ENCODE measurements around the gene GPC3.
"Not testable (repeated sequence)": the region's sequence is repeated elsewhere in the genome, so short reads cannot be mapped to it uniquely, and the experiment has no call there.

The GPC3 gene

GRCh38 chrX:133810925-133811324 is 174.5 kb downstream of the GPC3 start:
- Mint-ChIP-seq H3K9me3 (ENCODE audit: low read depth) (no peaks in the 10 kb centered on the region), H3K36me3 (peaks cover 2% of the 10 kb centered on the region), H3K4me3 (no peak overlapping the region)

GRCh38 chrX:133804072-133804471 is 181.3 kb downstream of the GPC3 start:
- peaks cover 2% of the 10 kb centered on the region for H3K36me3 Mint-ChIP-seq

More at GRCh38 chrX:133810925-133811324, 174.5 kb downstream of the GPC3 start:
- Mint-ChIP-seq H3K4me1 (ENCODE audit: low read depth) (no peaks in the 10 kb centered on the region), H3K27me3 (no peaks in the 10 kb centered on the region), H3K27ac (no peak overlapping the region)

GRCh38 chrX:133796282-133796681 is 189.1 kb downstream of the GPC3 start:
- Mint-ChIP-seq H3K27me3 (no peaks in the 10 kb centered on the region), H3K4me1 (ENCODE audit: low read depth) (no peaks in the 10 kb centered on the region), H3K4me3 (no peak overlapping the region), H3K9me3 (ENCODE audit: low read depth) (no peaks in the 10 kb centered on the region), H3K27ac (no peak overlapping the region), H3K36me3 (no peaks in the 10 kb centered on the region)

More at GRCh38 chrX:133804072-133804471, 181.3 kb downstream of the GPC3 start:
- no peaks in the 10 kb centered on the region for H3K27me3 Mint-ChIP-seq
- no peak overlapping the region for H3K27ac Mint-ChIP-seq
- no peaks in the 10 kb centered on the region for H3K4me1 Mint-ChIP-seq (ENCODE audit: low read depth)
- H3K9me3 Mint-ChIP-seq (ENCODE audit: low read depth), result no peaks in the 10 kb centered on the region
- no peak overlapping the region for H3K4me3 Mint-ChIP-seq

GRCh38 chrX:133794126-133794525 is 191.3 kb downstream of the GPC3 start:
- Mint-ChIP-seq H3K4me1 (ENCODE audit: low read depth) (no peaks in the 10 kb centered on the region), H3K27me3 (no peaks in the 10 kb centered on the region), H3K9me3 (ENCODE audit: low read depth) (no peaks in the 10 kb centered on the region), H3K4me3 (no peak overlapping the region), H3K36me3 (no peaks in the 10 kb centered on the region), H3K27ac (no peak overlapping the region)

GRCh38 chrX:133793626-133794025 is 191.8 kb downstream of the GPC3 start:
- Mint-ChIP-seq H3K27ac (no peak overlapping the region), H3K27me3 (no peaks in the 10 kb centered on the region), H3K36me3 (no peaks in the 10 kb centered on the region), H3K9me3 (ENCODE audit: low read depth) (no peaks in the 10 kb centered on the region), H3K4me1 (ENCODE audit: low read depth) (no peaks in the 10 kb centered on the region), H3K4me3 (no peak overlapping the region)

- no peak overlapping the region for H3K4me3 Mint-ChIP-seq
- H3K4me1 Mint-ChIP-seq (ENCODE audit: low read depth), result no peaks in the 10 kb centered on the region
- H3K36me3 Mint-ChIP-seq, result no peaks in the 10 kb centered on the region
- no peak overlapping the region for H3K27ac Mint-ChIP-seq
- H3K9me3 Mint-ChIP-seq (ENCODE audit: low read depth), result no peaks in the 10 kb centered on the region
- H3K27me3 Mint-ChIP-seq, result no peaks in the 10 kb centered on the region
Observed at GRCh38 chrX:133792198-133792953, 193.0 kb downstream of the GPC3 start.

- Mint-ChIP-seq H3K4me3 (no peak overlapping the region), H3K4me1 (ENCODE audit: low read depth) (no peaks in the 10 kb centered on the region), H3K36me3 (no peaks in the 10 kb centered on the region), H3K27ac (no peak overlapping the region), H3K9me3 (ENCODE audit: low read depth) (no peaks in the 10 kb centered on the region), H3K27me3 (no peaks in the 10 kb centered on the region)
Observed at GRCh38 chrX:133789829-133790228, 195.6 kb downstream of the GPC3 start.

- Mint-ChIP-seq H3K4me1 (ENCODE audit: low read depth) (no peaks in the 10 kb centered on the region), H3K4me3 (no peak overlapping the region), H3K36me3 (no peaks in the 10 kb centered on the region), H3K9me3 (ENCODE audit: low read depth) (no peaks in the 10 kb centered on the region), H3K27me3 (no peaks in the 10 kb centered on the region), H3K27ac (no peak overlapping the region)
Observed at GRCh38 chrX:133786382-133786781, 199.0 kb downstream of the GPC3 start.

- no peaks in the 10 kb centered on the region for H3K9me3 Mint-ChIP-seq (ENCODE audit: low read depth)
- H3K4me1 Mint-ChIP-seq (ENCODE audit: low read depth), result no peaks in the 10 kb centered on the region
- H3K4me3 Mint-ChIP-seq, result no peak overlapping the region
- no peaks in the 10 kb centered on the region for H3K36me3 Mint-ChIP-seq
- no peaks in the 10 kb centered on the region for H3K27me3 Mint-ChIP-seq
- no peak overlapping the region for H3K27ac Mint-ChIP-seq
Observed at GRCh38 chrX:133783274-133783673, 202.1 kb downstream of the GPC3 start.

- H3K4me1 Mint-ChIP-seq (ENCODE audit: low read depth), result no peaks in the 10 kb centered on the region
- no peak overlapping the region for H3K27ac Mint-ChIP-seq
- H3K9me3 Mint-ChIP-seq (ENCODE audit: low read depth), result no peaks in the 10 kb centered on the region
- H3K4me3 Mint-ChIP-seq, result no peak overlapping the region
- no peaks in the 10 kb centered on the region for H3K27me3 Mint-ChIP-seq
- H3K36me3 Mint-ChIP-seq, result no peaks in the 10 kb centered on the region
Observed at GRCh38 chrX:133781174-133781573, 204.2 kb downstream of the GPC3 start.

- Mint-ChIP-seq H3K4me1 (ENCODE audit: low read depth) (no peaks in the 10 kb centered on the region), H3K27me3 (no peaks in the 10 kb centered on the region), H3K27ac (no peak overlapping the region), H3K36me3 (no peaks in the 10 kb centered on the region), H3K4me3 (no peak overlapping the region), H3K9me3 (ENCODE audit: low read depth) (no peaks in the 10 kb centered on the region)
Observed at GRCh38 chrX:133776072-133776471, 209.3 kb downstream of the GPC3 start.

- H3K4me3 Mint-ChIP-seq, result no peak overlapping the region
- H3K27ac Mint-ChIP-seq, result no peak overlapping the region
- no peaks in the 10 kb centered on the region for H3K9me3 Mint-ChIP-seq (ENCODE audit: low read depth)
- no peaks in the 10 kb centered on the region for H3K36me3 Mint-ChIP-seq
- no peaks in the 10 kb centered on the region for H3K27me3 Mint-ChIP-seq
- no peaks in the 10 kb centered on the region for H3K4me1 Mint-ChIP-seq (ENCODE audit: low read depth)
Observed at GRCh38 chrX:133774807-133775206, 210.6 kb downstream of the GPC3 start.

- H3K27me3 Mint-ChIP-seq, result no peaks in the 10 kb centered on the region
- H3K4me1 Mint-ChIP-seq (ENCODE audit: low read depth), result peaks cover 7% of the 10 kb centered on the region
- no peaks in the 10 kb centered on the region for H3K36me3 Mint-ChIP-seq
- no peak overlapping the region for H3K27ac Mint-ChIP-seq
- H3K4me3 Mint-ChIP-seq, result no peak overlapping the region
- H3K9me3 Mint-ChIP-seq (ENCODE audit: low read depth), result no peaks in the 10 kb centered on the region
Observed at GRCh38 chrX:133771086-133771646, 214.2 kb downstream of the GPC3 start.

GRCh38 chrX:133762976-133763548 is 222.3 kb downstream of the GPC3 start:
- H3K27ac Mint-ChIP-seq, result peak overlapping the region; percentile 84
- H3K27me3 Mint-ChIP-seq; H3K36me3 Mint-ChIP-seq; H3K9me3 Mint-ChIP-seq (ENCODE audit: low read depth): not testable (repeated sequence)
- peak overlapping the region; percentile 59 for H3K4me3 Mint-ChIP-seq
- H3K4me1 Mint-ChIP-seq (ENCODE audit: low read depth), result peaks cover 32% of the 10 kb centered on the region

GRCh38 chrX:133754657-133755056 is 230.7 kb downstream of the GPC3 start:
- Mint-ChIP-seq H3K27ac (no peak overlapping the region), H3K4me1 (ENCODE audit: low read depth) (peaks cover 16% of the 10 kb centered on the region), H3K27me3 (no peaks in the 10 kb centered on the region), H3K4me3 (no peak overlapping the region), H3K9me3 (ENCODE audit: low read depth) (no peaks in the 10 kb centered on the region), H3K36me3 (no peaks in the 10 kb centered on the region)

All from activated naive CD8-positive, alpha-beta T cell (primary cell).